Liver (tissue), 3 donors: ENCODE data around the gene ARHGAP11B.
"Not testable (repeated sequence)": the region's sequence is repeated elsewhere in the genome, so short reads cannot be mapped to it uniquely, and the experiment has no call there.

Experiments used
- GABPA ChIP-seq, 2 donors: IDR thresholded peaks in 1 of 2; conservative IDR thresholded peaks in 1 of 2; 2 replicates each; pipeline ENCODE4 v1.6.1; 2016; ENCODE audit warnings: antibody characterized with exemption in 2 of 2, mild to moderate bottlenecking in 1 of 2, moderate library complexity in 1 of 2
- HNF4G ChIP-seq: IDR thresholded peaks from 2 replicates; pipeline ENCODE4 v1.6.1; 2016; ENCODE audit warnings: antibody characterized with exemption
- JUND ChIP-seq, 2 donors: IDR thresholded peaks; 2 replicates each; pipeline ENCODE4 v1.6.1; 2016; ENCODE audit warnings: antibody characterized with exemption in 2 of 2
- RAD21 ChIP-seq, 2 donors: IDR thresholded peaks; 2 replicates each; pipeline ENCODE4 v1.6.1; 2016; ENCODE audit warnings: antibody characterized with exemption in 2 of 2, mild to moderate bottlenecking in 2 of 2
- REST ChIP-seq: IDR thresholded peaks from 2 replicates; pipeline ENCODE4 v1.6.1; 2016; ENCODE audit warnings: antibody characterized with exemption, mild to moderate bottlenecking
- RXRA ChIP-seq, 2 donors: IDR thresholded peaks; 2 replicates each; pipeline ENCODE4 v1.6.1; 2017 to 2018; ENCODE audit warnings: antibody characterized with exemption in 2 of 2, mild to moderate bottlenecking in 1 of 2
- TAF1 ChIP-seq: conservative IDR thresholded peaks from 2 replicates; pipeline ENCODE4 v1.6.1; 2016; ENCODE audit warnings: antibody characterized with exemption, mild to moderate bottlenecking
- TF ChIP-seq, protein P1 (sequence below): fragments of 150-350 bp; IDR thresholded peaks from 2 replicates; pipeline ENCODE4 v1.5.1; 2017; ENCODE audit warnings: improper control_type of control experiment, low read depth, low read length; ENCODE audit not compliant: missing input control
- TF ChIP-seq, protein P2 (sequence below): IDR thresholded peaks from 2 replicates; pipeline ENCODE4 v1.6.1; 2016; ENCODE audit warnings: antibody characterized with exemption
- donor health status: healthy.
- donor health status: healthy.

GRCh38 chr15:30661154-30661553 lies 35.2 kb downstream of the ARHGAP11B start:
- TF ChIP-seq, protein P1, sequence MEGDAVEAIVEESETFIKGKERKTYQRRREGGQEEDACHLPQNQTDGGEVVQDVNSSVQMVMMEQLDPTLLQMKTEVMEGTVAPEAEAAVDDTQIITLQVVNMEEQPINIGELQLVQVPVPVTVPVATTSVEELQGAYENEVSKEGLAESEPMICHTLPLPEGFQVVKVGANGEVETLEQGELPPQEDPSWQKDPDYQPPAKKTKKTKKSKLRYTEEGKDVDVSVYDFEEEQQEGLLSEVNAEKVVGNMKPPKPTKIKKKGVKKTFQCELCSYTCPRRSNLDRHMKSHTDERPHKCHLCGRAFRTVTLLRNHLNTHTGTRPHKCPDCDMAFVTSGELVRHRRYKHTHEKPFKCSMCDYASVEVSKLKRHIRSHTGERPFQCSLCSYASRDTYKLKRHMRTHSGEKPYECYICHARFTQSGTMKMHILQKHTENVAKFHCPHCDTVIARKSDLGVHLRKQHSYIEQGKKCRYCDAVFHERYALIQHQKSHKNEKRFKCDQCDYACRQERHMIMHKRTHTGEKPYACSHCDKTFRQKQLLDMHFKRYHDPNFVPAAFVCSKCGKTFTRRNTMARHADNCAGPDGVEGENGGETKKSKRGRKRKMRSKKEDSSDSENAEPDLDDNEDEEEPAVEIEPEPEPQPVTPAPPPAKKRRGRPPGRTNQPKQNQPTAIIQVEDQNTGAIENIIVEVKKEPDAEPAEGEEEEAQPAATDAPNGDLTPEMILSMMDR: peak; percentile 52
- TF ChIP-seq HNF4G; TAF1; GABPA (IDR thresholded peaks at IDR 0.05 in 1 of 2, conservative IDR thresholded peaks at IDR 0.05 in 1 of 2); RXRA (IDR thresholded peaks at IDR 0.05); JUND (IDR thresholded peaks at IDR 0.05); REST: not testable (repeated sequence)
- TF ChIP-seq, protein P2, sequence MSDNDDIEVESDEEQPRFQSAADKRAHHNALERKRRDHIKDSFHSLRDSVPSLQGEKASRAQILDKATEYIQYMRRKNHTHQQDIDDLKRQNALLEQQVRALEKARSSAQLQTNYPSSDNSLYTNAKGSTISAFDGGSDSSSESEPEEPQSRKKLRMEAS: not testable (repeated sequence)
- peak; percentile 63 to 74 for TF ChIP-seq RAD21 (IDR thresholded peaks at IDR 0.05)
